ENCODE data around the gene SLC23A2.
"Not testable (repeated sequence)": the region's sequence is repeated elsewhere in the genome, so short reads cannot be mapped to it uniquely, and the experiment has no call there.

Gene SLC23A2

GRCh38 chr20:4897600-4897999, 103.7 kb downstream of the SLC23A2 start:
- DNase-seq = no peak

DNA sequence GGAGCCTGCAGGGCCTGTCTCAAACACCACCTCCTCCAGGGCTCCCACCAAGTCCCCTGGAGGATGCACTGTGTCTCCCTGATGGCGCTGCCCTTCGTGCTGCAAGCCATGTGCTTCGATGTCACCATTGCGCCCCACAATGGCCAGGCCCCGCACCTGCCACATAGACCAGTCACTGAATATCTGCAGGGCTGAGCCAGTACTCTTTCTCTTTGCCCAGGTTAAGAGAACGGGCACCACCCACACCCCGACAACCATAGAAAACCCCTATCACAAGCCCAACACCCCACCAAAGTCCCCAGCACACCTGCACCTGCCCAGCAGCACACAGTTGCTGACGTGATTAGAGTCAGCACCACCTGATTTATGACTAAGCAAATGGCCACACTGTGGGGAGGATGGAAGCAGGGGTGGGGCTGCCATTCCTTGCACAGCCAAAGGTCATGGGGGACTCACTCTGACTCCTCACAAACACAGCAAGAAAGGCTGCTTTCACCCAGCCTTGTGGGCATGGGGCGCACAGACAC, 104.3 kb downstream of the SLC23A2 start:
- no peak for DNase-seq

DNA sequence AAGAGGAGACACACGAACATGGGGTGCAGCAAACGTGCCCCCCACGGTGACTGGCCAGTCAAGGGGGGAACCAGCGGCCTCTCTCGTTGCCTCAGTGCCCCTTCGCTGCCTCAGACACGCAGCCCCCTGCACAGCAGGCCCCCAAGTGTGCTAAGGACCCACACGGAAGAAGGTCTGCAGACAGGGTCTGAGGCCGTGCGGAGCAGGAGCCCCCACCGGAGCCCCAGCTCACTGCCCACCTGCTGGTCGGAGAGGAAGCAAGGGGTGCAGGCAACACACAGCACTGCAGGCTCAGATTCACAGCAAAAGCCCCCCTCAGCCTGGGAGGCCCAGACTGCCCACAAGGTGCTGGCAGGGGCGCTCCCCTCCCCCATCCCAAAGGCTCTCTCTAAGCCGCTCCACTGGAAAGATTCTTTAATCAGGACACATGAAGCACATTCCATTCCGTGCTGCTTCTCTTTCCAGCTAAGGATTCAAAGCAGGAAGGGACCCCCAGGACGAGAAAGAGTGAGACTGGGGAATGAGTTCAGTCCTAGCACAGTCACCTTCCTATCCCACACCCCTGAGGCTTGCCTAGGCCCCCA, 105.1 kb downstream of the SLC23A2 start:
- DNase-seq = no peak

GRCh38 chr20:4894981-4895381, 106.3 kb downstream of the SLC23A2 start:
- no peak for DNase-seq

- no peak for DNase-seq
Measured at GRCh38 chr20:4894409-4894808, 106.9 kb downstream of the SLC23A2 start.

GRCh38 chr20:4893709-4894108, 107.6 kb downstream of the SLC23A2 start:
- DNase-seq = no peak

GRCh38 chr20:4891997-4892396, 109.3 kb downstream of the SLC23A2 start:
- DNase-seq = no peak

DNA sequence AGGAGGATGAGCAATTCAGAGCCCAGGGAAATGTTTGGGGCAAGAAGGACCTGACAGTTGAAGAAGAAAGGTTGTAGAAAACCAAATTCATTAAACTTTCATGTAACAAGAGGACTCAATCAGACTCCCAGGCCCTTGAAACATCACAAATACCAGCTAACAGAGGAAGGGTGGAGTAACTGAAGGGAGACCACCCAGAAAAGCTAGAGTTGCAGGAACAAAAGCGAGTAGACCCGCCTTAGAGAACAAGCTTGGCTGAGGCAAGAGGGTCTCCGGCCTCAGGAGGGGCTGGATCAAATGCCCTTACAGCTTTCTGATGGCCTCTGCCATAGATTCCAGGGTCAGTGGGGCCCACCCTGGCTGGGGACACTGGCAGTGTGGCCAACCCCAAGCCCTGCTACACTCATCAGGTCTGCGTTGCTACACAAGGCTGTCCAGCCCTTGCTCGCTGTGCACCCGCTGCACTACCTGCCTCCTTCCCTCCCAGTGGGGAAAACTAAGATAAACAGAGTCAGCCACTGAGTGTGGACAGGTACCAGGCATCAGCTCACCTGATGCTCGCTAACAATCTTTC, 110.0 kb downstream of the SLC23A2 start:
- no peak for DNase-seq

GRCh38 chr20:4889446-4889845, 111.9 kb downstream of the SLC23A2 start:
- DNase-seq = no peak

DNA sequence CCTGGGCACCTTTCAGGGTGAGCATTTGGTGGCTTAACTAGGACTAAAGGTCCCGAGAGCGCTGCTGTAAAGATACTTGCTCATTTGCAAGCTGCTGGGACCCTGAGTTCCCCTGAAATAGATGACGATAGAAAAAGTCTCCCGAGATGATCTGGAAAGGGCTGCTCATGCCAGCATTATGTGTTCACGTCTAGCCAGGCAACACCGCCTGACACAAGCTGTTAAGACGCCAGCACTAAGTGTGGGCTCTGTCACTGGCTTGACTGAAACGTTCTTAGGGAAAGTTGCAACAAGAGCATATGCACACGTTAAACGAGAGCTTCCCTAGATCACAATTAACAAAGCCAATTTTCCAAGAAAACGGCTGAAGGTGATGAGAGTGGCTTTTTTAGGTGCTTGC, 113.7 kb downstream of the SLC23A2 start:
- no peak for DNase-seq

GRCh38 chr20:4886771-4887527, 114.4 kb downstream of the SLC23A2 start:
- DNase-seq = no peak

- no peak for DNase-seq
Measured at GRCh38 chr20:4885877-4886276, 115.4 kb downstream of the SLC23A2 start.

DNA sequence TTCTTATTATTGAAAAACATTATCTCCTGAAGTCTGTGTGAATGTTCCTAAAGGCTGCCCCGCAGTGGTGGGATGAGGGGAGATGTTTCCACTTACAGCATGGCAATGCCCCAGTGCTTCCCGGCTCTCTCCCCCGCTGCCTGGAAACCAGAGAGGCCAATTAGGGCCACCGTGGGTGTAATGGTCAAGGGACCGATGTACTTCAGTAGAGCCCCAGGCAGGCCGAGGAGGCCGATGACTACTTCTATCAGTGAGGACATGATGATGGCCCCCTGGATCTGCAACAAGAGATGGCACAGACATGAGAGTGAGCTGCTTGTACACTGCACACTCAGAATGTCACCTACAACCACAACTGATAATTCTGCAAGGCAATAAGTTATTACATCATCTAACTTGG, 117.8 kb downstream of the SLC23A2 start:
- no peak for DNase-seq

DNA sequence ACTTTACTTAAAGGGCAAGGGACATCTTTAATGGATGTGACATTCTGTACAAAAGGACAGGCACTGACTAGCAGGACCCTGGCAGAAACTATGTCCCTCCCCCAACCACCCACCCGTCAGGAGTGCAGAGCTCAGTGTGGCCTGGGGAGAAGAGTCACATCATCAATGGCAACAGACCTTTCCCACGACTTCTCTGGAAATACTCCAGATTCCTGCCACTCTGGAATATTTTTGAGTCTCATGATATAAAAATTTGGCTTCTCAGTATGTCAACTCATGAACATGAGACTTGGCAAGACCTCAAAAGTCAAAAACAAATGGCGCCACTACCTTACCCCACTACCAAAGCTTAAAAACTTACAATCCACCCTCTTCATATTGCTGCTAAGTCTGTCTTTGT, 118.3 kb downstream of the SLC23A2 start:
- no peak for DNase-seq

DNA sequence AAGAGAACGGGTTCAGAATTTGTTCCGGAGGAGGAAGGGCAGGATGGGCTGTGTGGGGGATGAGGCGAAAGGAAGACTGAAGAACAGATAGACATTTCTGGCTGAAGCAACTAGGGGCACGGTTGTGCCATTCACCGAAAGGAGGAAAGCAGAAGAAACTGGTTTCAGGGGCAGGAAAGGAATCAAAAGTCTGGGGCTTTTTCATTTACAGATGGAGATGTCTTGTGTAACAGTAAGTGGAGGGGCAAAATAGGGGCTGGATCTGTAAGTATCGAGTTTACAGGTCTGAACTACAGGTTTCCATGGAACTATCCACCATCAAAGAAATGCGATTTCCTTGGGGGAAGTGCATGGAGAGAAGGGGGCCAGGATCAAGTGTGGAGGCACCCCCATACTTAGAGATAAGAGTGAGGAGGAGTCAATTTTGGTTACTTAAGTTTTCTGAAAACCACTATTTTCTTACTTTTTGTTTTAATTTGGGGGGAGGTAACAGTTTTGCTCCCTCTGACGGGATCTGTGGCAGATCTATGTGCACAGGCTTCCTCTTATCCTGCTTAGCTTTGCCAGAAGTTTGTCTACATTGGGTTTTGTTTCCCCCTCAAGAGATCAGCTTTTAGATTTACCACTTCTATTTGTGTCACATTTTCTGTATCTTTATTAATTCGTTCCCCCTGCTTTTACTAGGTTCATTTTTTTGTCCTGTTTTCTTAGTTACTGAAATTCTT, 120.1 kb downstream of the SLC23A2 start:
- no peak for DNase-seq

- no peak for DNase-seq
Measured at GRCh38 chr20:4880051-4880450, 121.3 kb downstream of the SLC23A2 start.

DNA sequence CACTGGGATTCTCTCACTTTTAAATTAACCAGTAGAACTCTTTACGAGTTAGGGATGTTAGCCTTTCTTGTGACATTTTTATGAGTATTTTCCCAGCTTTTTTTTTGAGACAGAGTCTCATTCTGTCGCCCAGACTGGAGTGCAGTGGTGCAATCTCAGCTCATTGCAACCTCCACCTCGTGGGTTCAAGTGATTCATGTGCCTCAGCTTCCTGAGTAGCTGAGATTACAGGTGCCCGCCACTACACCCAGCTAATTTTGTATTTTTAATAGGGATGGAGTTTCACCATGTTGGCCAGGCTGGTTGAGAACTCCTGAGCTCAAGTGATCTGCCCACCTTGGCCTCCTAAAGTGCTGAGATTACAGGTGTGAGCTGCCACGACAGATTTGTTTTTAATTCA, 123.2 kb downstream of the SLC23A2 start:
- DNase-seq = not testable (repeated sequence)

GRCh38 chr20:4876731-4877130, 124.6 kb downstream of the SLC23A2 start:
- no peak for DNase-seq

DNA sequence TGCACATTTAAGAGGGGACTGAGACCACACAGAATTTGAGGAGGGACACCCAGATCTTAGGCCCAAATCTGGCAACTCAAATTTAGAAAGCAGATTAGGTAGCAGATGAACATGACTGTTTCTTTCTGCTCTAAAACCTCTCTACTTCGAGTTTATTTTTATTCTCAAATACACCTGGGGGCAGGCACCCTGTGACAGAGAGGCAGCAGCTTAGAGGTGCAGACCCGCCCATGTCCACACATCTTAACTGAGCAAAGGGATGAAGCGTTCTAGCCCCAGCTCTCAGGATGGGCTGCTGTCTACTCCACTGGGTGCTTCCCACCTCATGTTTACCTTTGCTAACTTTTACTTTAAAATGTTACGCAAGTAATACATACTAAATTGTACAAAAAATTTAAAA, 125.0 kb downstream of the SLC23A2 start:
- no peak for DNase-seq

GRCh38 chr20:4875578-4876067, 125.7 kb downstream of the SLC23A2 start:
- no peak for DNase-seq

GRCh38 chr20:4873396-4873795, 127.9 kb downstream of the SLC23A2 start:
- DNase-seq = no peak

DNA sequence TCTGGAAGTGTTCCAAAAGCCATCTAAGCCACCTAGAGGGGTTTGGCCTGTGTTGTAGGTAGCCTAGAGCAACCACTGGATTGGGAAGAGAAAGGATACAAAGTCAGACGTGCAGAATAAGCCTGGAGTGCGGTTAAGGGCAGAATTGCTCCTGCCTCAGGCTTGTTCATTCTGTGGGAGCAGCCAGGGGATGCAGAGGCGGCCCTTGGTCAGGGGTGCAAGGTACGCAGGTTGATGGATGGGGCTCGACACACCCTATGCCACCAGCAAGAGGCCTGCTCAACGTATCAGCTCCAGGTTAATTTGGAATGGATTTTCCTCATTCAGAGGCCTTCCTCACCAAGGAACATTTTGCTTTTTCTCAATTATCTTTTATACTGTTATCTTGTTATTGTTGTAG, 129.8 kb downstream of the SLC23A2 start:
- DNase-seq = no peak

DNA sequence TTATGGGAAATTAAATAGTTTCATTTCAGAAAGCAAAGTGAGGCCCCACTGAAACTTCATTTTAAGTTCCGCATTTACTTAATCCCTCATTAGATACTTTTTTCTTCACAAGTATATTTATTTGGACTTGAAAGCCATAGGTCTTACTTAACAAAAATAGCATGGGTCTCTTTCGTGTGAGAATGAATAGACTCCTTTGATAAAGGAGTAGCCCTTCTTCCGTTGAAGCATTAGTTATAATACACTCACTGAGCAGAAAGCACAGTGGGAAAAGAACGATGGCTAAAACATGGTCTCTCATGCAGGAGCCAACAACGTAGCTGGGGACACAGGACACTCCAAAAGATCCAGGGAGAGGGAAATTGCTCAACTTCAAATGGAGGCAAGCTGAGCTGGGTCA, 130.4 kb downstream of the SLC23A2 start:
- no peak for DNase-seq
